Peyer's patch (tissue), 4 donors: ENCODE results near the gene AEN.

Experiments used
- CTCF ChIP-seq, 6 experiments: fragments of 450-650 bp in 4 of 6; fragments of 200-600 bp in 2 of 6; sonication (generic) in 1 of 6; IDR thresholded peaks; one replicate each; pipeline ENCODE4 v1.5.1; 2017 to 2019; ENCODE audit warnings: antibody characterized with exemption in 6 of 6, mild to moderate bottlenecking in 3 of 6, moderate library complexity in 1 of 6
- POLR2A ChIP-seq, 2 donors: fragments of 450-650 bp; IDR thresholded peaks; one replicate each; pipeline ENCODE4 v1.5.1; 2017; ENCODE audit warnings: antibody characterized with exemption in 2 of 2, mild to moderate bottlenecking in 2 of 2, moderate library complexity in 2 of 2

- no peak for TF ChIP-seq CTCF (IDR thresholded peaks at IDR 0.05)
- TF ChIP-seq POLR2A (IDR thresholded peaks at IDR 0.05) = no peak
Measured at GRCh38 chr15:88649753-88650551, 28.8 kb downstream of the AEN start.
